BE2C (cell line): ENCODE results near the gene RNASEH1.

Source experiments
- DNase-seq: peaks from one replicate; pipeline ENCODE4 v3.0.0-alpha.2; 2020
- H3K27me3 ChIP-seq: fragments of 250-450 bp; sonication (Bioruptor Pico); 2 replicates; pipeline ENCODE4 v1.5.1; 2020; ENCODE audit warnings: mild to moderate bottlenecking
- H3K36me3 ChIP-seq: fragments of 250-450 bp; sonication (Bioruptor Pico); 2 replicates; pipeline ENCODE4 v1.5.1; 2020; ENCODE audit warnings: mild to moderate bottlenecking
- H3K4me1 ChIP-seq: fragments of 250-450 bp; sonication (Bioruptor Pico); 2 replicates; pipeline ENCODE4 v1.5.1; 2020
- H3K4me3 ChIP-seq: 2 replicates; pipeline ENCODE4 v1.5.1; 2011; ENCODE audit warnings: low read depth, low read length
- H3K9me3 ChIP-seq: fragments of 250-450 bp; sonication (Bioruptor Pico); 2 replicates; pipeline ENCODE4 v1.5.1; 2020
- TF ChIP-seq, protein P1 (sequence below): IDR thresholded peaks from 2 replicates; pipeline ENCODE4 v1.5.1; 2012; ENCODE audit warnings: mild to moderate bottlenecking, low read depth, low read length

RNASEH1 gene

DNA sequence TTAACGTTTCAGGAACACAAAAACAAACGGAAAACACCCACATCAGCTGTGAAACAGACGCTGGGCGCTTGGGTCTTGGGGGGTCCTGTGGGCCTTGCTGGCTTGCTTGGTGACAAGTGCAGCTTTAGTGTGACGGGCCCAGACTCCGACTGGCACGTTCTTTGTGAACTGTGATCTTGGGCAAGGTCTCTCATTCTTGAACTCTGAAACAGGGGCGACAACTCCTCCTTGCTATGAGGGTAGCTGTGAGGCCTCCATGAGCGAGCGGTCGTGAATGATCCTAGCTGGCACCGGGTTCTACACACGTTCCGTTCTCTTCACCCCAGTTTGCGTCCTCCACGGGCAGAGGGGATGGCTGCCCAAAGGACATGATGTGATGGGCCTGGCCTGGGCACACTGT is 28.1 kb upstream of the RNASEH1 start:
- no peaks in the 10 kb centered on the region for H3K27me3 ChIP-seq
- TF ChIP-seq, protein P1, sequence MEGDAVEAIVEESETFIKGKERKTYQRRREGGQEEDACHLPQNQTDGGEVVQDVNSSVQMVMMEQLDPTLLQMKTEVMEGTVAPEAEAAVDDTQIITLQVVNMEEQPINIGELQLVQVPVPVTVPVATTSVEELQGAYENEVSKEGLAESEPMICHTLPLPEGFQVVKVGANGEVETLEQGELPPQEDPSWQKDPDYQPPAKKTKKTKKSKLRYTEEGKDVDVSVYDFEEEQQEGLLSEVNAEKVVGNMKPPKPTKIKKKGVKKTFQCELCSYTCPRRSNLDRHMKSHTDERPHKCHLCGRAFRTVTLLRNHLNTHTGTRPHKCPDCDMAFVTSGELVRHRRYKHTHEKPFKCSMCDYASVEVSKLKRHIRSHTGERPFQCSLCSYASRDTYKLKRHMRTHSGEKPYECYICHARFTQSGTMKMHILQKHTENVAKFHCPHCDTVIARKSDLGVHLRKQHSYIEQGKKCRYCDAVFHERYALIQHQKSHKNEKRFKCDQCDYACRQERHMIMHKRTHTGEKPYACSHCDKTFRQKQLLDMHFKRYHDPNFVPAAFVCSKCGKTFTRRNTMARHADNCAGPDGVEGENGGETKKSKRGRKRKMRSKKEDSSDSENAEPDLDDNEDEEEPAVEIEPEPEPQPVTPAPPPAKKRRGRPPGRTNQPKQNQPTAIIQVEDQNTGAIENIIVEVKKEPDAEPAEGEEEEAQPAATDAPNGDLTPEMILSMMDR, result no peak
- no peak overlapping the region for H3K4me3 ChIP-seq
- H3K36me3 ChIP-seq, result peaks cover 32% of the 10 kb centered on the region
- H3K9me3 ChIP-seq, result no peaks in the 10 kb centered on the region
- H3K4me1 ChIP-seq, result peaks cover 23% of the 10 kb centered on the region
- DNase-seq, result no peak

DNA sequence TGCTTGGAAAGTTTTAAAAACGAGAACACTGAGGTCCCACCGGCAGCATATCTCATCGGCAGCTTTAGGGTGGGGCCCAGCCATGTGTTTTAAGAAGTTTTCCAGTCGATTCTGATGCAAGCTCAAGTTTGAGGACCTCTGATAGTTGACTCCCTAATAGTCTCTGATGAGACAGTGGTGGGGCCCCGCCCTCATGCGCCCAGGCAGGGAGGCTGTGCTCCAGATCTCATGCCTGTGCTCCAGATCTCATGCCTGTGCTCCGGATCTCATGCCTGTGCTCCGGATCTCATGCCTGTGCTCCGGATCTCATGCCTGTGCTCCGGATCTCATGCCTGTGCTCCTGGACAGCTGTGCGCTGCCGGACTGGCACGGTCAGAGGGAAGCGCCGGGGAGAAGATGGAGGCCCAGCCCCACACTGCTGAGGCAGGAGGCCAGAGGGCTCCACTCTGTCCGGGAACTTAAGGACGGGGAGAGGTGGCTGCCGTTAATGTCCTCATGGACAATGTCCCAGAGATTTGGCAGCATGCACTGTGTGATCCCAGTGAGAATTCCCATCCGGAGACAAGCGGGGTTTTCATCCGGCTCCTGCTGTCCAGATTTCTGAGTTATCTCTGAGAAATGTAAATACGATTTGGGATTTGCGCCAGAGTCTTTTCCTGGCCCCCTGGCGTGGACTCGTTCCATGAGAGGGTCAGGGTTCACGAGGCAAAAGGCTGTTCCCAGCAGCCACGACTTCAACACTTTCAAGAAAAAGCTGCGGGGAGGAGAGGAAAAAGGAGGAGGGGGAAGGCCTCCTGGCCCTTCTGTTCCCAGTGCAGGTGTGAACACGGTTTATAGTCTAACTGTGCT is 27.4 kb upstream of the RNASEH1 start:
- H3K27me3 ChIP-seq, result no peaks in the 10 kb centered on the region
- H3K4me1 ChIP-seq, result peaks cover 25% of the 10 kb centered on the region
- H3K4me3 ChIP-seq, result peak overlapping the region; percentile 23; the same call in 1 of the 2 replicates
- peak; percentile 54 for DNase-seq
- peaks cover 40% of the 10 kb centered on the region for H3K36me3 ChIP-seq
- H3K9me3 ChIP-seq, result no peaks in the 10 kb centered on the region
- TF ChIP-seq, protein P1, result no peak

DNA sequence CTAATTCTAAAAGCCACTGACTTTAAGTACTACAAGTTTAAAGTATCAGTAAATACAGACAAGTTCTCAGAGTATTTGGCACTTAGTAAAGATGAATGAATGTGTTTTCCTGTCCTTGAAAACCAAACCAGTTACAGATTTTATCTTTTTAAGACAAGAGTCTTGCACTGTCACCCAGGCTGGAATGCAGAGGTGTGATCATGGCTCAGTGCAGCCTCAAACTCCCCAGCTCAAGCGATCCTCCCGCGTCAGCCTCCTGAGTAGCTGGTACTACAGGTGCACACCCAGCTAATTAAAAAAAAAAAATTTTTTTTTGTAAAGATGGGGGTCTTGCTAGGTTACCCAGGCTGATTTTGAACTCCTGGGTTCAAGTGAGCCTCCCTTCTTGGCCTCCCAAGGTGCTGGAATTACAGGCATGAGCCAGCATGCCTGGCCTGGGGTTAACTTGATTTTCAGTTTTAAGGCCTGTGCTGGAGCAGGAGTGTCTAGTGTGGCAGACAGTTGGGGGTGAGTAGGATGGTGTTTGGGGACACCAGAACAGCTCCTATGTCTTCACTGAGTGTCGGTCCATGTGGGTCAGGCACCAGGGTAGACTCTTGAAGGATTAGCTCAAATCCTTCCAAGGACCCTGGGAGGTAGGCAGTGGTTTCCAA is 26.6 kb upstream of the RNASEH1 start:
- H3K9me3 ChIP-seq, result no peaks in the 10 kb centered on the region
- TF ChIP-seq, protein P1, result no peak
- peaks cover 47% of the 10 kb centered on the region for H3K36me3 ChIP-seq
- H3K27me3 ChIP-seq, result no peaks in the 10 kb centered on the region
- H3K4me1 ChIP-seq, result peaks cover 25% of the 10 kb centered on the region
- DNase-seq, result no peak
- H3K4me3 ChIP-seq, result peak overlapping the region; percentile 13; the same call in 1 of the 2 replicates

DNA sequence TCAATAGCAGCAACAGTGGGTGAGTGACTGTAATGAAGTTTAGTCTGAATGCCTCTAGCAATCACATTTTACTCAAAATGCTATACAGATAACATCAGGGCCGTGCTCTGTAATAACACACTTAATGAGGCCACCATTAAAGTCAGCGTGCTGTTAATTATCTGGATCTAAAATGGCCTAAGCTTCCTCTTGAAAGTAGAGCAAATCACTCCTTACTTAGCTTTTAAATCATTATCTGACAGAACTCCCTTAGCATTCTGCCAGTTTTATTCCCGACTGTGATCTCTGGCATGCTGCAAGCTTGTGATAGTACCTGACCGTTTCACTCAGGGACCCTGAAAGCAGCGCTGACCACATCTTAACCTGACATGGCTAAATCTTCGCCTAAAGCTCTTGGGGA is 25.9 kb upstream of the RNASEH1 start:
- no peaks in the 10 kb centered on the region for H3K27me3 ChIP-seq
- H3K4me3 ChIP-seq, result no peak overlapping the region
- H3K36me3 ChIP-seq, result peaks cover 54% of the 10 kb centered on the region
- DNase-seq, result no peak
- TF ChIP-seq, protein P1, result no peak
- no peaks in the 10 kb centered on the region for H3K9me3 ChIP-seq
- peaks cover 25% of the 10 kb centered on the region for H3K4me1 ChIP-seq

DNA sequence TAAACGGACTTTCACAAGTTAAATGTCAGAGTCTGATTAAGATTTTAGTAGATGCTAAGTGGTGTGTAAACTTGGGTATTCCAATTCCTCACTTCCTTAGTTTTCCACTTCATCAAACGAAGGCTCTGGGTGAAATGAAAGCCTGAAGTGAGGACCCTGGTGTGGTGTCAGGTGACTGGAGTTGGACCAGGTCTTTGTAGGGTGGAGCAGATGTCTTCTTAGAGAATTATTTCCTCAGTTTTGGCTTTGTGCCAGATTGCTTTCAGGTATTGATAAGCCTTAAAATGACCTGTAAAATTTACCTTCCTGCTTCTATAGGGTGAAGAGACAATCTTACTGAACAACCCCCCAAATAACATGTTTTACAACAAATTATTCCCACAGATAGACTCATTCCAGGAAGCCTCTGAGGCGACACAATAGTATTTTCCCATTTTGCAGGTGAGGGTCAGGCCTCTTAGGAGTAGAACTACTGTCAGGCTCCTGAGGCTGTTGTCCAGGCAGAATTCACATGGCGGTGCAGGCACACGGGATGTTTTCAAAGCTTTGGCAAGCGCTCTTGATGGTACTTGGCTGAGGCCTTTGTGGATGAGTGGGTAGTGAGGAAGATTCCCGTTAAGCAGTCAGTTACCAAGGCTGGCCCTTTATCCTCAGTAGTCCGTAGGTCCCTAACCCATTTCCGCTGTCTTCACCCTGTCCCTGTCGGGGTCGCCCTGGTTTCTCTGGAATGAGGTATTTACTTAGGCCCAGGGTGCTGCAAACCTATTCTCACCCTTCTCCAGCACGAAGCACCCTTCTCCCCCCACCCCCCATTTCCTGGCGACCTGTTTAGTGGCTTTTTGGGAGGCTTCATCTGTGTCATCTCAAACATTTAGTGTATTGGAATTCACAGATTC is 23.5 kb upstream of the RNASEH1 start:
- no peak for DNase-seq
- TF ChIP-seq, protein P1, result no peak
- Histone ChIP-seq H3K4me3 (no peak overlapping the region), H3K4me1 (peaks cover 22% of the 10 kb centered on the region), H3K27me3 (no peaks in the 10 kb centered on the region), H3K36me3 (peaks cover 78% of the 10 kb centered on the region), H3K9me3 (no peaks in the 10 kb centered on the region)
